Keratinocyte (primary cell): ENCODE measurements around the gene KCNE4. TPM values are rescaled to one million over a fixed set of nuclear protein-coding genes. Genes with fewer than 3 reads are reported as not detected.

Experiments used
- DNase-seq: peaks from one replicate; pipeline ENCODE4 v3.0.0-alpha.2; 2011; ENCODE audit warnings: low read depth, missing footprints, low spot score
- FAIRE-seq: peaks from 2 replicates; lab custom pipeline; 2011; peaks lifted over from hg19 to GRCh38; lab: Jason Lieb, UNC
- H2AFZ ChIP-seq: 2 replicates; pipeline ENCODE4 v1.6.0; 2012; ENCODE audit warnings: low read length, control low read depth, inconsistent platforms; ENCODE audit not compliant: control insufficient read depth
- H3K27ac ChIP-seq: 2 replicates; pipeline ENCODE4 v1.5.1; 2011; ENCODE audit warnings: low read length; ENCODE audit not compliant: control insufficient read depth, insufficient read depth
- H3K27me3 ChIP-seq: 3 replicates; pipeline ENCODE4 v1.6.0; 2011; ENCODE audit warnings: low read length; ENCODE audit not compliant: control insufficient read depth, insufficient read depth; ENCODE audit errors: extremely low read depth
- H3K36me3 ChIP-seq, 2 experiments: 2 replicates in 1 of 2; 3 replicates in 1 of 2; pipeline ENCODE4 v1.5.1; 2011; ENCODE audit warnings: low read length in 2 of 2, mild to moderate bottlenecking in 1 of 2; ENCODE audit not compliant: control insufficient read depth in 2 of 2, insufficient read depth in 2 of 2; ENCODE audit errors: extremely low read depth in 1 of 2
- H3K4me1 ChIP-seq: 3 replicates; pipeline ENCODE4 v1.5.1; 2011; ENCODE audit warnings: low read length; ENCODE audit not compliant: control insufficient read depth, insufficient read depth; ENCODE audit errors: extremely low read depth
- H3K4me2 ChIP-seq: 3 replicates; pipeline ENCODE4 v1.6.0; 2011; ENCODE audit warnings: low read depth, low read length; ENCODE audit not compliant: control insufficient read depth, insufficient read depth; ENCODE audit errors: extremely low read depth
- H3K4me3 ChIP-seq, 3 experiments: fragments of 200-600 bp in 1 of 3; sonication (generic) in 1 of 3; 2 replicates in 2 of 3; 3 replicates in 1 of 3; pipeline ENCODE4 v1.5.1; 2011 to 2016; ENCODE audit warnings: low read length in 3 of 3, mild to moderate bottlenecking in 3 of 3, control low read depth in 2 of 3, inconsistent platforms in 1 of 3, low read depth in 1 of 3, mixed read lengths in 1 of 3, mixed run types in 1 of 3, moderate library complexity in 1 of 3; ENCODE audit not compliant: control insufficient read depth in 2 of 3, insufficient read depth in 2 of 3; ENCODE audit errors: extremely low read depth in 1 of 3
- H3K79me2 ChIP-seq: 2 replicates; pipeline ENCODE4 v1.6.0; 2012; ENCODE audit warnings: low read length; ENCODE audit not compliant: control insufficient read depth, insufficient read depth
- H3K9ac ChIP-seq: 3 replicates; pipeline ENCODE4 v1.6.0; 2011; ENCODE audit warnings: low read length; ENCODE audit not compliant: control insufficient read depth, insufficient read depth; ENCODE audit errors: extremely low read depth
- H3K9me1 ChIP-seq: 3 replicates; pipeline ENCODE4 v1.6.0; 2011; ENCODE audit warnings: low read length; ENCODE audit not compliant: control insufficient read depth, insufficient read depth; ENCODE audit errors: extremely low read depth
- H3K9me3 ChIP-seq: 2 replicates; pipeline ENCODE4 v1.5.1; 2012; ENCODE audit warnings: low read depth, low read length; ENCODE audit not compliant: control insufficient read depth
- H4K20me1 ChIP-seq: 3 replicates; pipeline ENCODE4 v1.6.0; 2011; ENCODE audit warnings: low read length; ENCODE audit not compliant: control insufficient read depth, insufficient read depth; ENCODE audit errors: extremely low read depth
- CTCF ChIP-seq, 3 experiments: IDR thresholded peaks in 1 of 3; conservative IDR thresholded peaks in 1 of 3; optimal IDR thresholded peaks in 1 of 3; 2 replicates in 2 of 3; 3 replicates in 1 of 3; pipeline versions ENCODE3 to v1.5.1; 2011; ENCODE audit warnings: low read length in 3 of 3, mild to moderate bottlenecking in 3 of 3, moderate library complexity in 2 of 3, control low read depth in 1 of 3, inconsistent platforms in 1 of 3; ENCODE audit not compliant: insufficient read depth in 2 of 3; ENCODE audit errors: extremely low read depth in 1 of 3
- EZH2 ChIP-seq: IDR thresholded peaks from one replicate; pipeline ENCODE4 v1.6.1; 2012; ENCODE audit warnings: inconsistent platforms, mild to moderate bottlenecking, low read length, moderate library complexity
- dilution Hi-C: fragments of 300-500 bp; cut with MboI; formaldehyde crosslinking; loops from one replicate; pipeline ENCODE4 v1.7.0; 2020; ENCODE audit warnings: low sequenced_read_pairs; ENCODE audit not compliant: extremely low pct_ligation_motif_present
- polyA plus RNA-seq, 5 experiments: library from polyadenylated mRNA; depleted of rRNA in 3 of 5; stranded (reverse) in 3 of 5; stranded (forward) in 1 of 5; unstranded in 1 of 5; fragments of >200 nt; gene quantifications; 1 replicate in 1 of 5; 2 replicates in 3 of 5; 3 replicates in 1 of 5; pipeline versions ENCODE4 v1.2.1 to v1.2.3, GENCODE V29; 2011 to 2012; ENCODE audit warnings: missing spikeins in 2 of 5, low read depth in 1 of 5, low replicate concordance in 1 of 5

Gene KCNE4
- polyA plus RNA-seq, 1 donor (not counting 4 experiments of a cell fraction or from before 2014, with no cell fraction given): 0.13 TPM

- FAIRE-seq (no peak), DNase-seq (no peak)
- no peaks in the 10 kb centered on the region for H3K9me3 ChIP-seq
- H3K9ac ChIP-seq: no peak overlapping the region
- H3K9me1 ChIP-seq: no peaks in the 10 kb centered on the region
- no peaks in the 10 kb centered on the region for H4K20me1 ChIP-seq
- H3K4me3 ChIP-seq: no peak overlapping the region
- H3K79me2 ChIP-seq: no peaks in the 10 kb centered on the region
- no peaks in the 10 kb centered on the region for H3K36me3 ChIP-seq
- H3K27ac ChIP-seq: no peak overlapping the region
- TF ChIP-seq EZH2 (no peak), CTCF (optimal IDR thresholded peaks at IDR 0.05 in 1 of 3, IDR thresholded peaks at IDR 0.05 in 1 of 3, conservative IDR thresholded peaks at IDR 0.05 in 1 of 3; ENCODE audit: extremely low read depth in 1 of 3, insufficient read depth in 2 of 3, low read length in 3 of 3) (no peak)
- peaks cover 10% of the 10 kb centered on the region for H3K27me3 ChIP-seq
- no peak overlapping the region for H2AFZ ChIP-seq
- dilution Hi-C loops: no loop called here
- H3K4me2 ChIP-seq: no peak overlapping the region
- peaks cover 5% of the 10 kb centered on the region for H3K4me1 ChIP-seq
These were observed 3.8 kb downstream of the KCNE4 start for GRCh38 chr2:223055836-223056235.

- H3K27ac ChIP-seq: no peak overlapping the region
- no peak overlapping the region for H3K9ac ChIP-seq
- no peak overlapping the region for H2AFZ ChIP-seq
- TF ChIP-seq CTCF (optimal IDR thresholded peaks at IDR 0.05 in 1 of 3, IDR thresholded peaks at IDR 0.05 in 1 of 3, conservative IDR thresholded peaks at IDR 0.05 in 1 of 3; ENCODE audit: extremely low read depth in 1 of 3, insufficient read depth in 2 of 3, low read length in 3 of 3) (no peak), EZH2 (no peak)
- DNase-seq (no peak), FAIRE-seq (no peak)
- no peaks in the 10 kb centered on the region for H4K20me1 ChIP-seq
- H3K4me3 ChIP-seq: no peak overlapping the region
- H3K79me2 ChIP-seq: no peaks in the 10 kb centered on the region
- no peaks in the 10 kb centered on the region for H3K36me3 ChIP-seq
- H3K9me1 ChIP-seq: no peaks in the 10 kb centered on the region
- peaks cover 3% of the 10 kb centered on the region for H3K4me1 ChIP-seq
- peaks cover 6% of the 10 kb centered on the region for H3K27me3 ChIP-seq
- H3K9me3 ChIP-seq: no peaks in the 10 kb centered on the region
- H3K4me2 ChIP-seq: no peak overlapping the region
- dilution Hi-C loops: no loop called here
These were observed 4.9 kb downstream of the KCNE4 start for GRCh38 chr2:223056701-223057418.
